NB4 (cell line): Measurements from ENCODE around the gene GRHL3.
A peak's percentile ranks its signal among the peaks of the same experiment; 100 is the strongest.

Source experiments
- DNase-seq: peaks from one replicate; pipeline ENCODE4 v3.0.0; 2010; ENCODE audit warnings: low read depth
- H3K4me3 ChIP-seq: one replicate; pipeline ENCODE4 v1.5.1; 2011; ENCODE audit warnings: mild to moderate bottlenecking, low read depth, low read length, moderate library complexity
- CTCF ChIP-seq: IDR thresholded peaks from one replicate; pipeline ENCODE4 v1.5.1; 2012; ENCODE audit warnings: low read depth, low read length
- MAX ChIP-seq: IDR thresholded peaks from 2 replicates; pipeline ENCODE4 v1.6.1; 2011; ENCODE audit warnings: low read depth, low read length
- MYC ChIP-seq: IDR thresholded peaks from 2 replicates; pipeline ENCODE4 v1.6.1; 2011; ENCODE audit warnings: low read depth, low read length
- POLR2A ChIP-seq: IDR thresholded peaks from 2 replicates; pipeline ENCODE4 v1.6.1; 2011; ENCODE audit warnings: mild to moderate bottlenecking; ENCODE audit not compliant: insufficient read length; ENCODE audit errors: extremely low read depth

The GRHL3 gene

GRCh38 chr1:24302209-24302611 is 16.9 kb upstream of the GRHL3 start:
- H3K4me3 ChIP-seq = no peak overlapping the region
- DNase-seq = no peak
- TF ChIP-seq CTCF (no peak), MYC (no peak), POLR2A (no peak), MAX (no peak)

GRCh38 chr1:24303600-24303999 is 15.6 kb upstream of the GRHL3 start:
- TF ChIP-seq POLR2A (no peak), MYC (no peak)
- DNase-seq = no peak
- no peak overlapping the region for H3K4me3 ChIP-seq

GRCh38 chr1:24304763-24305162 is 14.4 kb upstream of the GRHL3 start:
- DNase-seq = no peak
- H3K4me3 ChIP-seq = no peak overlapping the region
- TF ChIP-seq CTCF (no peak), MYC (no peak), POLR2A (no peak), MAX (no peak)

GRCh38 chr1:24308365-24309015 is 10.7 kb upstream of the GRHL3 start:
- no peak overlapping the region for H3K4me3 ChIP-seq
- no peak for DNase-seq
- TF ChIP-seq CTCF (peak; percentile 13), POLR2A (no peak)

- DNase-seq = no peak
- no peak overlapping the region for H3K4me3 ChIP-seq
- no peak for TF ChIP-seq POLR2A
- no peak for TF ChIP-seq MAX
Measured at GRCh38 chr1:24309762-24310485, 9.2 kb upstream of the GRHL3 start.

GRCh38 chr1:24311234-24311633 is 7.9 kb upstream of the GRHL3 start:
- no peak for DNase-seq
- no peak overlapping the region for H3K4me3 ChIP-seq
- TF ChIP-seq CTCF (no peak), MYC (no peak), MAX (no peak), POLR2A (no peak)

GRCh38 chr1:24311741-24312140 is 7.4 kb upstream of the GRHL3 start:
- H3K4me3 ChIP-seq = no peak overlapping the region
- no peak for DNase-seq
- no peak for TF ChIP-seq MAX
- no peak for TF ChIP-seq CTCF
- TF ChIP-seq MYC = no peak
- no peak for TF ChIP-seq POLR2A
